GM21825 (cell line): ENCODE data around the gene TNIP2.
A peak's percentile ranks its signal among the peaks of the same experiment; 100 is the strongest.
"Not testable (repeated sequence)": the region's sequence is repeated elsewhere in the genome, so short reads cannot be mapped to it uniquely, and the experiment has no call there.

Experiments
- ATAC-seq: cut with Tn5 transposase; IDR thresholded peaks from one replicate; pipeline ENCODE4 v1.9.1; 2021; ENCODE audit warnings: mild to moderate bottlenecking, moderate library complexity; ENCODE audit not compliant: unreplicated experiment

The TNIP2 gene

DNA sequence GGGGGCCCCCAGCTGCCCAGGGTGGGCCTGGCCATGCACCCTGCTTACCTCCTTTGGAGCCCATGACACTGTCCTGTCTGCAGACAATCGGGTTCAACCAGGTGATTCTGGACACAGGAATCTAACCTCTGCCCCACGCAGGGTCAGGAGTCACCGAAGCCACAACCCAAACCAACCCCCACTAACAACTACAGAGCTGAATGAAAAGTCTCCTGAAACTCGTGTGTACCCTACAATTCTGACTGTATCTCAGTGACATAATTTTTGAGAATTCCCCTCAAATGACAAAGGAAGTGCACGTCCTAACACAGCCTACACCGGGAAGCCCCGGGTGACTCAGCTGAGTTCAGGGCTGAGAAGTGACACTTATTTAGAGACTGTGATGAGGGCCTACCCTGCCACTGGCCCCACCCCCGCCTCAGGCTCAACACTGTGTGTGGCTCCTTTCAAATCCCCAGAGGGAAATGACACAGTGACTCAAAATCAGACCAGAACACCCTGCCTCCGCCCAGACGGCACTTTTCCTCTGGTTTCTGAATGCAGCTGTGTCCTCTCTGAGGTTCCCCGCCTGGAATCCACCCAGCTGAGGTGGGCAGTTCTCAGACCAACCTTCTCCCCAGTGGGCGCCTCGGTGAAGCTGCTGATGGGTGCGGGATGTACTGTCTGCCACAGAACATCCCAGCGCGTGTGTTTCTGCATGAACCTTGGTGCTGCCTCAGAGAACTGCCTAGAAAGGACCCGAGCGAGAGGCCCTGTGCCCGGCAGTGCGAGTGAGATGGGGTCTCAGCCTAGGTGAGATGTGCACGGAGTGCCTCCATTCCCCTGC lies 9.9 kb downstream of the TNIP2 start:
- ATAC-seq, result peak; percentile 87

DNA sequence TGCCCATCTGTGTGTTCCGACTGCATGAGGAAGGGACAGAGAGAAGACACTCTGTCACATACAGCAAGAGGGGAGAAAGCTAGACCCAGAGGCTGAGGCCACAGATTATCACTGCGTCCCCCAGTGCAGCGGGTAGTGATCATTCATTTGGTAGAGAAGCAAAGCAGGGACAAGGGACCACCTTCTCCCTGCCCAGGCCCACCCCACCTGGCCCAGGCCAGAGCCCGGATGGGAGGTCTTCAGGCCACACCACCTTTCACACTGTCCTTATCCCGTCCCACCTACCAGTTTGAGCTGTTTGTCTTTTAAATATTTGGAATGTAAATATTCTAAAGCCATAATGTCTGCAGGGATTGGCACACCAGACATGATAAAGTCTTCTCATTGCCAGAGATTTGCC lies 10.6 kb downstream of the TNIP2 start:
- ATAC-seq, result no peak

DNA sequence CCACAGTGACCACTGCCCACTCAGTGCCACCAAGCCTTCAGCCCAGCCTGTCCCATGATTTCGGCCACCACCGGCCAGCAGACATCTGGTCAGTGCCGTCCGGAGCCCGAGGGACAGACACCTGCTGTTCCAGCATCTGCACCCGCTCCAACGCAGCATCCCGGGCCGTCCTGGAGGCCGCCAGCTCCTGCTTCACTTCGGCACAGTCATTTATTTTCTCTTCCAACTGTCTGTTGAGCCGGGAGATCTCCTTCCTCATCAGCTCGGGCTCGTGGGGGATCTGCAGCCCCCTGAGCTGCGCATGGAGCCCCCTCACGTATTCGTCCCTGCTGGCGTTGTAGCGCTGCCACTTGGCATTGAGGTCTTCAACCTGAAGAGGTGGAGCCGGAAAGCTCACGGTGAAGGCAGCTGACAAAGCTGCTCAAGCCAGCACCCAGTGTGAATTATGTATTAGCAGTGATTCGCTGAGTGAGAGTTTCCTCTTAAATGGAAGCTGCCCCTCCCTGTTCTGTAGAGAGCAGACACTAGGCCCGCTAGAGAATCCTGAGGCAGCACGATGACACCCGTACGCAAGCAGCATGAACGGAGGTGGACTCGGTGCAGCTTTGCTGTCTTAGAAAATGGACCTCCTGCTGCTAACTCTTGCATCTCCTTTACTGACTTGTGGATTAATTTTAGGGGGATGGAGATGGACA lies 11.4 kb downstream of the TNIP2 start:
- ATAC-seq, result no peak

DNA sequence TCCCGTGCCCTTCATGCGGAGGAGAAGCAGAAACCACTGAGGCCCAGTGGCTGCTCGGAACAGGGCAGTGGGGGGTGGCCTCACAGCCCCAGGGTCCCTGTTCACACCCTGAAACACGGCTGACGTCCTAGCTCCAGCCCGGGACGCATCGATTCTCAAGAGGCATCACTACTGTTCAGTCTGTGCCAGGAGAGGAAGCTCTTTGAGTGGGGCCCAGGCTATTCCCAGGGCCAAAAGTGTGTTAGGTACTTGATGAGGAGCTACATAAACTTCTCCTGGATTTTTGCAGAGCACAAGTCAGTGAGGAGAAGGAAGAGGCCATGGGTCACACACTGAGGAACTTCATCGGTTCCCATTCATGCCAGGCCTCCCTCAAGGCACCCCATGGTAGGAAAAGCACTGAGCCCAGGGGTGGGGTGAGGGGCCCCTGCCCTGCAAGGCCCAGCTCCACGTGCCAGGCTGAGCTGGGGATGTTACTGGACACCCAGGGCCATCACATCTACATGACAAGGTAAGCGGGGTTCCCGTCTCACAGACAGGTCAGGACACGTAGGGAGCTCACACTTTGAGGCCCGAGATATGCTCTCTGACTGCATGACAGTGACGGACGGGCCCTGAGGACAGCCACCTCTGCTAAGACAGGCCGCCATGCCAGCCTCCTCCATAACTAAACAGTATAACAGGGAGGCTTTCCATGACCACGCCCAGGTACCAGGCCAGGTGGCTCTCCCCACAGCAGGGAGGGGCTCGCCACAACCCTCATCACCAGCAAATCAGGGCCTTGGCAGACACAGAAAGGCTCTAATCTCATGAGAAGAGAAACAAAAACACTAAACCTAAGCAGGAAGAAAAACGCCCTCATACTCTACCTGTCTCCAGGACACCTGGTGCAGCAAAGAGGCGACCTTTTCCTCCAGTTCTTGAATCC lies 12.4 kb downstream of the TNIP2 start:
- ATAC-seq, result no peak

DNA sequence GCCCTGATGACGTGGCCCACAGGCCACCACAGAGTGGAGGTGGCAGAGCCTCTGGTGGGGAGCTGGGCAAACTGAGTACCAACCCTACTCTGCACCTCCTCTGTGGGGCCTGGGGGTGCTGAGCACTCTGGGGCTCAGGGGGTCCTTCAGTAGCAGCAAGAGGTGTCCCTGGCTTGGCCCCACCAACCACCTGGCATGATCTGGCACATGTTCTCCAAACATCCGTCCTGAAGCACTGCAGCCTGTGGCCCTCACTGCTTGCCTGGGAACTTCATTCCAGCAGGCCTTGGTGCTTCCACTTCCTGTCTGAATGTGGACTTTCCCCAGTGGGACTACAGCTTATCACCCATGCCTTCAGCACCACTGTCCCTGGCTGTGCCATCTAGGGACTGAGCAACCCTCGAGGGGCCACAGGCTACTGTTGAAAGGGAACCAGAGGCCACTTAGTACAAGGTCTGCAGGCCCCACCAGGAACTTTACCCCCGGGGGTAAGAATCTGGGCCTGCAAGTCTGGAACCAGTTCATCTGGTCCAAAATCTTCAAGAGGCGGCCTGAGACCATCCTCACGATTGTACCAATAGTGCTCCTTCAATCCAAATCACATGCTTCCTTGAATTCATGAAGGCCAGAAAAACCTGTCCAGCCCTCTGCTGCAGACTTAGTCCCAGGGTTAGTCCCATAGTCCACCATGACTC lies 13.2 kb downstream of the TNIP2 start:
- ATAC-seq, result no peak

DNA sequence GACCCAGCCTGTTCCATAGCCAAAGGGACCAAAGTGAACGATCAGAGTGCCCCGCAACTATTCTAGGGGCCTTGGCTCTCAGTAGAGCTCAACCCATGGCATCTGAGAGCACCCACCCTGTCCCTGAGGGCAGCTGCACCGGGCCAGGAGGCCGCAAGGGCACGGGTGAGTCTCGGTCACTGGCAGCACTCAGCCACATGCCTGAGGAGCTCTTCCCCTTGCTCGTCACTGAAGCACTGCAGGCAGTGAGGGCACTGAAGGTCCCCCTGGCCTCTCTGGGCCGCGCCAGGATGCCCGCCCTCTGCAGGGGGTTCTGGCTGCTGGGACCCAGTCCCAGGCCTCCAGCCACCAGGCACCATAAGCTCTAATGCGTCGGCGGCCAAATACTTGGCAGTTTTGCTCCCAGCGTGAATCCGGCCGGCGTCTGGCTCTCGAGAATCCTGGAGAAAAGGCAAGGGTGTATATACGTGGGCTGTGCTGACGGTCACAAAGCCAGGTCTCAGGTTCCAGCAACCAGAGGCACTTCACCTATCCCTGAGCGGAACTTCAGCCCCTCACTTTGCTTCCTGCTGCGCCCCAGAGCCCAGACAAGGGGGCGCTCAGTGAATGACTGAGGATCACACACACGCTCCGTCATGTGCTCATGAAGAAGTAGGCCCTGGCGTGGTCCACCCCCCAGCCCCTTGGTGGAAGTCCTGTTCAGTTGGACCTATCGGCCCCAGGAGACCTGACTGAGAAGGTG lies 13.9 kb downstream of the TNIP2 start:
- no peak for ATAC-seq

DNA sequence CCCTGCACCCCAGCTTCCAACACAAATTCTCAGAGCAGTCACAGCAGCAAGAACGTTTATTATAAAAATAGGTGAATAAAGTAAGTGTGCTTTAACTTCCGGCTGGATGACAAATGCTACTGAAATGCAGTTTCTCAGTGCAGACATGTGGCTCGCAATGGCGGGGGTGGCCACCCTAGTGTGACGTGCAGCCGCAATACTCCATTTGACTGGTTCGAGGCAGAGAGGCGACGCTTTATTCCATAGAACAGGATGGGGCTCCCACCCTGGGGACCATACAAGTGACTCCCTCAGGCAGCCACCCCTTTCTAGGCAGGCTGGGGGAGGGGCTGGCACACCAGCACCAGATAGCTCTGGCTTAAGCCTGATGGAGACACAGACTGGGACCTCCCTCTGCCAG lies 14.5 kb downstream of the TNIP2 start:
- no peak for ATAC-seq

DNA sequence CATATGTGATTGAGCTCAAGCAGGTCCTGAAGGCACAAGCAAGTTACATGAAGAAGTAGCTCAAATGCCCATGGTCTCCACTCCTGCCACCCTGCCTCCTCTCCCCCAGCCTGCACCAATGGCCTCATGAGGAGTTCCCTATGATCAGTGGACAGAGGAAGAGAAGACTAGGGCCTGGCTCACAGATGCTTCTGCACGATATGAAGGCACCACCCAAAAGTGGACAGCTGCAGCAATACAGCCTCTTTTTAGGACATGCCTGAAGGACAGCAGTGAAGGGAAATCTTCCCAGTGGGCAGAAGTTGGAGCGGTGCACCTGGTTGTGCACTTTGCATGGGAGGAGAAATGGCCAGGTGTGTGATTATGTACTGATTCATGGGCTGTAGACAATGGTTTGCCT lies 17.8 kb downstream of the TNIP2 start:
- not testable (repeated sequence) for ATAC-seq

DNA sequence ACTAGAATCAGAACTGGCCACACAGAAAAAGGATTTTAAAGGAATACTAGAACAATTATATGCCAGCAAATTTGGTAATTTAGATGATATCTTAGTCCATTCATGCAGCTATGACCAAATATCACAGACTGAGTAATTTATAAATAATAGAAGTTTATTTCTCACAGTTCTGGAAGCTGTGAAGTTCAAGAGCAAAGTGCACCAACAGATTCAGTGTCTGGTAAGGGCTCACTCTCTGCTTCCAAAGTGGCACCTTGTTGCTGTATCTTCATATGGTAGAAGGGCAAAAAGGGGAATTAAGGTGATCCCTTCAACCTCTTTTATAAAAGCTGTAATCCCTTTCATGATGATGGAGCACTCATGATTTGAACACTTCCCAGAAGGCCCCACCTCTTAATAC lies 20.3 kb downstream of the TNIP2 start:
- ATAC-seq, result no peak

DNA sequence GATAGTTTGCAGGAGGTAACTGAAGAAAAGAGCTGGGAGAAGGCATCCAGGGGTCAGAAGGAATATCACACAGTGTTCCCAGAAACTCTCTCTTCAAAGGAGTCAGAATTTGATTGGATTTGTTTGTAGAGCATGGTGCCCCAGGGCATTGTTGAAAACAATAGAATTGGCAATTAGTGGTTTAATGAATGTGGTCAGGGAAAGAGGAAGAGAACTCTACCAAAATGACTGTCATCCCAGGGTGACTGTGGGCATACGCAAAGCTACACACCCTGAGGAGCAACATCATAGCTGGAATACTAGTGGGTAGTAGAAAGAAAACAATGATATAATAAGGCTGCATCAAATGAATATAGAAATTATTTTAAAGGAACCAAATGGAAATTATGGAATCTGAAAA lies 21.5 kb downstream of the TNIP2 start:
- ATAC-seq, result no peak

DNA sequence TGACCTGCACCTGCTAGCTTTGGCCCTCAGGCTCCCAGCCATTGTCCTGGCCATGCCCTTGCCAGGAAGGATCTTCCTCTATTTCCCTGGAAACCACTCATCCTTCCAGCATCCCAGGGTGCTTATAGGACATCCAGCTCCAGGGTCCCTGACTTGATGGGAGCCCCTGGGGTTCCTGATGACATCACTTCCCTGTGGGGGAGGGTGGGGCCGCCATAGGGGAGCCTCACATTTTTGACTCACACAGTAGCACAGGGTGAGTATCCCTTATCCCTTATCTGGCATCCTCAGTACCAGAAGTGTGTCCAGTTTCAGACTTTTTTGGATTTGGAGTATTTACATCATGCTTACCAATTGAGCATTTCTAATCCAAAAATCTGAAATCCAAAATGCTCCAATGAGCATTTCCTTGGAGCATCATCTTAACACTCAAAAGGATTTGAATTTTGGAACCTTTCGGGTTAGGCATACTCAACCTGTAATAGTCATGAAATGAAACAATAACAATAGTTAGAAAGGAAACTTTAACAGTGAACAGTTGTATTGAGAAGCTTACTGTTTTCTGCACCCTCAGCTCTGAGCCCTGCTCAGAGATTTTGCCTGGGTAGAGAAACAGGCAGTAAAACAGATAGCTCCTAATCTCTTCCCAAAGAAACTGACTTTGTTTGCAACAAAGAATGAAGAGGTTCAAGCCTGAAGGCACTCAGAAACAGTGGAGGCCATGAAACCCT lies 22.1 kb downstream of the TNIP2 start:
- no peak for ATAC-seq

DNA sequence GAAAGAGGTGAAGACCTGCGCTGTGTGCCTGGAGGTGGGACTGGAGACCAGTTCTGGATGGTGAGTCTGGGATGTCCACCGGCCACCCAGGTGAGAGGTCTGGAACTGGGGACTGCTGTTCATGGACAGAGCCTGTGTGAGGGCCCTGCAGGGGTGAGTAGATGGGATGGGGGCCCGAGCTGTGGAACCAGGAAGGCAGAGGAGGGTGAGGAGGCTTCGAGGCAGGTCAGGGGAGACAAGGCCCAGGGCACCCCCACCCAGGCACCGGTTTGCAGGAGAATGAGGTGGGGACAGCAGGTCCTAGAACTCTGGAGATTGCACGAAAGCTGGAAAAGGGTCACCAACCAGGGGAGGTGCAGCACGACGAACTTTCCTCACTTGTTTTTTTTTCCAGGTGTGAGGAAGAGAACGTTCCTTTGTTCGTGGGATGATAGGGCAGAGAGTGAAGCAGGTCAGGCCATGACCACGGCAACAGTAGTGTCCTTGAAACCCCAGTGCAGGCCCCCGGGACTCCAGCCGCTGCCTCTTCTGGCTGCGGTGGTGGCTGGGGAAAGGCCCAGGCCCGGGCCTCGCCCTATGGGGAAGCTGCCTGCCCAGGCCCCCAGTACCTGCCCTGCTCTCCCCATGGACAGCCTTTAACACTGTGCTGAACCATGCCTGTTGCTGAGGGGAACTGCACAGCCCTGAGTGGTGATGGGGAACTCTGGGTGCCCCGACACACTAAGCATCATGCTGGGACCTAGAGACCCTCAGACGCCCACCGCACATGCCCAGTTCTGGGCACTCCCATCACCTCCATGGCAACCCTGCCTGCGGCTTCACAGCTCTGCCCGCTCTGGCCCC lies 22.9 kb downstream of the TNIP2 start:
- ATAC-seq, result no peak

DNA sequence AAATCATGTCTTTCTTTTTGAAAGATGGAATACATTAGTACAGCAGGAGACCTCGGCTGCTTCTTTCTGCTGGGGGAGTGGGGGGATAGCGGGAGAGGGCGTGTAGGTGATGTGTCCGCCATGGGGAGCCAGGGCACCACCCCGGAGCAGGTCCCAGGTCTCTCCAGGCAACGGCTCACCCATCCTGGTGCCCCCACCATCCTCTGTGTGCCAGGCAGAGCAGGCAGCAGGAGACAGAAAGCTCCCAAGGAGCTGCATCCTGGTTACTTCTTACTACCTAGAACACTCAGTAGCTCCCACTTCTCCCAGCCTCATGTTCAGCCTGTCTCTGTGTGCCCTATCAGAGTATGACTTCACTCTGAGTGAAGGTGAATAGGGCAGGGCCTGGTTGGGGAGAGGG lies 23.6 kb downstream of the TNIP2 start:
- ATAC-seq, result no peak

DNA sequence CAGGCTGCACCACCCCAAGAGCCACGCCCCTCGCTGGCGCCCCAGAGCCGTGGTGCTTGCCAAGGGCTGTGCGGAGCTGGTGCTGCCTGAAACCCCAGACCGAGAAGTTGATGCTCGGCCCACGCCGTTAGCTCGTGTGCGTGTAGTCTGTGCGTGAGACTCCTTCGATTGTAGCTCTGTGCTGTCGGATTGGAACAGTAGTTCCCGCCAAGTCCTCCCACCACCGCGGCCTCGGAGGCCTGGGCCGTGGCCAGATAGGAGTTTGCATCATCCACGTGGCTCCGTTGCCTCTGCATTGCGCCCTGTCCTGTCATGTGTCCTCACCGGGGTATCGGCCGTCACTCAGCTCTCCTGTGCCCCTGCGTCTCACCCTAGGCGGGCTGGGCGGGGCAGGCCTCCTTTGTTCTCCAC lies 24.2 kb downstream of the TNIP2 start:
- no peak for ATAC-seq

DNA sequence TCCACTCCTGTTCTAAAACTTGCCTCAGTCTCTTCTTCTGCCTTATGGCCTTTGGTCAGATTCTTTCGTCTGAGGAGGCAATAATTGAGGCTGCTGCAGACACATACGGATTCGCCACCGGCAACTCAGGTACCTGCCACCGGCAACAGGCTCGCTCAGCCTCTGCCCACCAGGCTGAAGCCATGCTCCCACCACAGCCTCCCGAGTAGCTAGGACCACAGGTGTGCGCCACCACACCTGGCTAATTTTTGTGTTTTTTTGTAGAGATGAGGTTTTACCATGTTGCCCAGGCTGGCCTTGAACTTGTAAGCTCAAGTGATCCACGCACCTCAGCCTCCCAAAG lies 26.6 kb downstream of the TNIP2 start:
- no peak for ATAC-seq

DNA sequence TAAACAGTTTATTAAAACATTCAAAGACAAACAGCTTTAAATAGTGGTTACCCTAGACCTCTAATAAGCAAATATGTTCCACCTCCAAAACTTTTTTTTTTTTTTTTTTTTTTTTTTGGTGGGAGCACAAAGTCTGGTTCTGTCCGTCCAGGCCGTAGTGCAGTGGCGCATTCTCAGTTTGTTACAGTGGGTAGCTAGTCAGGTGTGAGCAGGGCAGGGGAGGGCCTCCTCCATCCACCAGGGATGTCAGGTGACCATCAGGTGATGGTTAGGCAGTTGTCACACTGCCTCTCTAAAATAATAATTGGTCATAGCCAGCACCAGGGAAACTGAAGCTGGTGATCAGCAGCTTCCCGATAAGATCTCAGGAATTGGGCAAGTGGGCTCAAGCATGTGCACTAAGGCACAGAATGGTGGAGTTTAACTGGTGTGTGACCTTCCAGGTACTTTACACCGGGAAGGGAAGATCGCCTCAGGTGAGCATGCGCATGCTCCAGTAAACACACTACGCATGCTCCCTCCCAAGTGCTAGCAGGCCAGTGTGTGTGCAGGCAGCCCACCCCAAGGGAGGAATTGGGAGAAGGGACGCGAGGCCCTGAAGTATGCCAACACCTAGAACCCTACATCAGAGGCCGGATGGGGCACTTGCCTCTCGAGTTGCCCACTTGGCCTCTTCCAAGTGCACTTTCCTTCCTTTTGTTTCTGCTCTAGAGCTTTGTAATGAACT lies 27.2 kb downstream of the TNIP2 start:
- ATAC-seq, result no peak

DNA sequence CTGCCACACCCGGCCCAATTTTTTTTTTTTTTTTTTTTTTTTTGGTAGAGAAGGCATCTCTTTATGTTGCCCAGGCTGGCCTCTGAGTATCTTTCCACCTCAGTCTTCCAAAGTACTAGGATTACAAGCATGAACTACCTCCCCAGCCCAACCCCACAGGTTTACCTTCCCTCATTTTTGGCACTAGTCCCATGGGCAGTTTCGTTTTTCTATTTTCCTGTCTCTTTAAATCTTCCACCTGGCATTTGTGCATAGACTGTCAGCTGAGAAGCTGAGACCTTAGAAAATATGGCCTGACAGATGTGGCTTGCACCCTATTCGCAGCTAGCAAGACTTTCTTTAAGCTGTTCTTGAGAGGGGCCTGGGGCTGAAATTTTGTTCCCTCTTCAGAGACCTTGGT lies 27.9 kb downstream of the TNIP2 start:
- no peak for ATAC-seq

DNA sequence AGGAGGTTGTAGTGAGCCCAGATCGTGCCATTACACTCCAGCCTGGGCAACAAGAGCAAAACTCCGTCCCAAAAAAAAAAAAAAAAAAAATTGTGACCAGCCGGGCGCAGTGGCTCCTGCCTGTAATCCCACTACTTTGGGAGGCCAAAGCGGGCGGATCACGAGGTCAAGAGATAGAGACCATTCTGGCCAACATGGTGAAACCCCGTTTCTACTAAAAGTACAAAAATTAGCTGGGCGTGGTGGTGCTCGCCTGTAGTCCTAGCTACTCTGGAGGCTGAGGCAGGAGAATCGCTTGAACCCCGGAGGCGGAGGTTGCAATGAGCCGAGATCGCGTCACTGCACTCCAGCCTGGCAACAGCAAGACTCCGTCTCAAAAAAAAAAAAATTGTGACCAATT lies 29.3 kb downstream of the TNIP2 start:
- not testable (repeated sequence) for ATAC-seq
